ENCODE results near the gene KIAA0513.
"Not testable (repeated sequence)": the region's sequence is repeated elsewhere in the genome, so short reads cannot be mapped to it uniquely, and the experiment has no call there.

Gene KIAA0513

GRCh38 chr16:85120006-85120340, 92.4 kb downstream of the KIAA0513 start:
- Histone ChIP-seq H3K4me2 (ENCODE audit: low read length) (no peak overlapping the region), H3K79me2 (no peaks in the 10 kb centered on the region), H3K9ac (no peak overlapping the region), H3K4me3 (ENCODE audit: low read depth, low read length) (no peak overlapping the region), H3K9me3 (ENCODE audit: control insufficient read depth, low read length) (no peaks in the 10 kb centered on the region), H3K36me3 (ENCODE audit: control insufficient read depth, insufficient read depth, low read length) (no peaks in the 10 kb centered on the region), H3K4me1 (no peaks in the 10 kb centered on the region), H3K27ac (no peak overlapping the region), H2AFZ (no peak overlapping the region), H3K27me3 (ENCODE audit: control insufficient read depth, insufficient read depth, low read length) (no peaks in the 10 kb centered on the region)
- TF ChIP-seq CTCF (IDR thresholded peaks at IDR 0.05), result no peak

GRCh38 chr16:85123441-85123840, 95.8 kb downstream of the KIAA0513 start:
- not testable (repeated sequence) for H3K36me3 ChIP-seq (ENCODE audit: control insufficient read depth, insufficient read depth, low read length); H3K79me2 ChIP-seq; H3K9me3 ChIP-seq (ENCODE audit: control insufficient read depth, low read length); H2AFZ ChIP-seq; H3K9ac ChIP-seq; H3K4me3 ChIP-seq (ENCODE audit: low read depth, low read length); H3K27me3 ChIP-seq (ENCODE audit: control insufficient read depth, insufficient read depth, low read length); H3K4me2 ChIP-seq (ENCODE audit: low read length)
- peak overlapping the region; percentile 47 for H3K27ac ChIP-seq
- peaks cover 18% of the 10 kb centered on the region for H3K4me1 ChIP-seq

GRCh38 chr16:85123891-85124635, 96.5 kb downstream of the KIAA0513 start:
- Histone ChIP-seq H3K27ac (peak overlapping the region; percentile 47), H3K9ac (no peak overlapping the region), H3K36me3 (ENCODE audit: control insufficient read depth, insufficient read depth, low read length) (no peaks in the 10 kb centered on the region), H3K79me2 (no peaks in the 10 kb centered on the region), H3K27me3 (ENCODE audit: control insufficient read depth, insufficient read depth, low read length) (no peaks in the 10 kb centered on the region), H3K4me2 (ENCODE audit: low read length) (no peak overlapping the region), H3K4me3 (ENCODE audit: low read depth, low read length) (no peak overlapping the region), H3K4me1 (peaks cover 18% of the 10 kb centered on the region), H2AFZ (no peak overlapping the region), H3K9me3 (ENCODE audit: control insufficient read depth, low read length) (no peaks in the 10 kb centered on the region)
- TF ChIP-seq CTCF (IDR thresholded peaks at IDR 0.05), result no peak

- no peak for TF ChIP-seq CTCF (IDR thresholded peaks at IDR 0.05)
- Histone ChIP-seq H3K4me1 (peaks cover 20% of the 10 kb centered on the region), H3K4me3 (ENCODE audit: low read depth, low read length) (no peak overlapping the region), H3K27me3 (ENCODE audit: control insufficient read depth, insufficient read depth, low read length) (no peaks in the 10 kb centered on the region), H3K79me2 (no peaks in the 10 kb centered on the region), H2AFZ (no peak overlapping the region), H3K9ac (no peak overlapping the region), H3K27ac (no peak overlapping the region), H3K9me3 (ENCODE audit: control insufficient read depth, low read length) (no peaks in the 10 kb centered on the region), H3K36me3 (ENCODE audit: control insufficient read depth, insufficient read depth, low read length) (no peaks in the 10 kb centered on the region), H3K4me2 (ENCODE audit: low read length) (no peak overlapping the region)
These were observed 97.2 kb downstream of the KIAA0513 start for GRCh38 chr16:85124636-85125346.

- no peak overlapping the region for H3K27ac ChIP-seq
- no peak for TF ChIP-seq CTCF (IDR thresholded peaks at IDR 0.05)
- H3K4me2 ChIP-seq (ENCODE audit: low read length), result no peak overlapping the region
- no peaks in the 10 kb centered on the region for H3K27me3 ChIP-seq (ENCODE audit: control insufficient read depth, insufficient read depth, low read length)
- no peak overlapping the region for H2AFZ ChIP-seq
- H3K79me2 ChIP-seq, result no peaks in the 10 kb centered on the region
- peaks cover 30% of the 10 kb centered on the region for H3K4me1 ChIP-seq
- no peak overlapping the region for H3K4me3 ChIP-seq (ENCODE audit: low read depth, low read length)
- H3K9me3 ChIP-seq (ENCODE audit: control insufficient read depth, low read length), result no peaks in the 10 kb centered on the region
- H3K36me3 ChIP-seq (ENCODE audit: control insufficient read depth, insufficient read depth, low read length), result no peaks in the 10 kb centered on the region
- H3K9ac ChIP-seq, result no peak overlapping the region
These were observed 98.2 kb downstream of the KIAA0513 start for GRCh38 chr16:85125570-85126393.
